Measurements from ENCODE around the gene INPP4B. TPM values are rescaled to one million over a fixed set of nuclear protein-coding genes. Genes with fewer than 3 reads are reported as not detected.
"Not testable (repeated sequence)": the region's sequence is repeated elsewhere in the genome, so short reads cannot be mapped to it uniquely, and the experiment has no call there.

INPP4B gene
- total RNA-seq, 1 donor from 2014 or later = 39.4 TPM

- DNase-seq = no peak
Measured at GRCh38 chr4:142824368-142824767, 21.7 kb downstream of the INPP4B start.

GRCh38 chr4:142823796-142824195 lies 22.3 kb downstream of the INPP4B start:
- DNase-seq = no peak

GRCh38 chr4:142818476-142818875 lies 27.6 kb downstream of the INPP4B start:
- no peak for DNase-seq

- DNase-seq = peak; percentile 11
Measured at GRCh38 chr4:142818031-142818430, 28.1 kb downstream of the INPP4B start.

GRCh38 chr4:142817442-142817841 lies 28.7 kb downstream of the INPP4B start:
- DNase-seq = peak; percentile 39

GRCh38 chr4:142815834-142816233 lies 30.3 kb downstream of the INPP4B start:
- peak; percentile 16 for DNase-seq

- no peak for DNase-seq
Measured at GRCh38 chr4:142813388-142813787, 32.7 kb downstream of the INPP4B start.

GRCh38 chr4:142812091-142812490 lies 34.0 kb downstream of the INPP4B start:
- DNase-seq = no peak

- no peak for DNase-seq
Measured at GRCh38 chr4:142811034-142811433, 35.1 kb downstream of the INPP4B start.

GRCh38 chr4:142809559-142809958 lies 36.5 kb downstream of the INPP4B start:
- DNase-seq = no peak

GRCh38 chr4:142803879-142804278 lies 42.2 kb downstream of the INPP4B start:
- DNase-seq = not testable (repeated sequence)

- DNase-seq = no peak
Measured at GRCh38 chr4:142801966-142802365, 44.1 kb downstream of the INPP4B start.

GRCh38 chr4:142781114-142781513 lies 65.0 kb downstream of the INPP4B start:
- DNase-seq = no peak

- no peak for DNase-seq
Measured at GRCh38 chr4:142778900-142779299, 67.2 kb downstream of the INPP4B start.

- no peak for DNase-seq
Measured at GRCh38 chr4:142778430-142778829, 67.7 kb downstream of the INPP4B start.

GRCh38 chr4:142777045-142777743 lies 68.9 kb downstream of the INPP4B start:
- DNase-seq = no peak

GRCh38 chr4:142776026-142776425 lies 70.1 kb downstream of the INPP4B start:
- no peak for DNase-seq

- no peak for DNase-seq
Measured at GRCh38 chr4:142773505-142773904, 72.6 kb downstream of the INPP4B start.

- DNase-seq = no peak
Measured at GRCh38 chr4:142762280-142762679, 83.8 kb downstream of the INPP4B start.

GRCh38 chr4:142752202-142752786 lies 93.8 kb downstream of the INPP4B start:
- DNase-seq = peak; percentile 56

GRCh38 chr4:142743121-142743825 lies 102.8 kb downstream of the INPP4B start:
- no peak for DNase-seq

- no peak for DNase-seq
Measured at GRCh38 chr4:142741995-142742394, 104.1 kb downstream of the INPP4B start.

GRCh38 chr4:142728233-142728632 lies 117.9 kb downstream of the INPP4B start:
- peak; percentile 19 for DNase-seq

GRCh38 chr4:142727149-142727548 lies 119.0 kb downstream of the INPP4B start:
- DNase-seq = no peak

Data from tongue (tissue), 2 donors.